Cardiac septum (tissue), 1 donor: Measurements from ENCODE around the gene GPR15LG. TPM values are rescaled to one million over a fixed set of nuclear protein-coding genes. Genes with fewer than 3 reads are reported as not detected.

Experiments used
- total RNA-seq: library from RNA; stranded (reverse); fragmentation: NEBNext Ultra II Directional; extraction: Animal tissue kit (Norgen Biotek cat#: 25700); gene quantifications from one replicate; pipeline ENCODE4 v1.2.1, GENCODE V29; 2021
- donor health status: DM: no; HTN: no; CAD: no.

The GPR15LG gene
- total RNA-seq, 1 donor from 2014 or later: not detected

Other genes starting within 250 kb of the GPR15LG start
- 395 TPM for gene GHITM, start 34.3 kb upstream of the GPR15LG start, total RNA-seq
- 1.3 TPM for gene CDHR1, start 20.7 kb downstream of the GPR15LG start, total RNA-seq
- gene LRIT2, start 51.7 kb downstream of the GPR15LG start, total RNA-seq: not detected
- not detected for gene LRIT1, start 67.7 kb downstream of the GPR15LG start, total RNA-seq
- gene RGR, start 71.3 kb downstream of the GPR15LG start, total RNA-seq: not detected
- 193 TPM for gene CCSER2, start 154.8 kb downstream of the GPR15LG start, total RNA-seq